HG03095 (cell line): ENCODE measurements around the gene SLC36A4.
"Not testable (repeated sequence)": the region's sequence is repeated elsewhere in the genome, so short reads cannot be mapped to it uniquely, and the experiment has no call there.

Experiments
- ATAC-seq: cut with Tn5 transposase; IDR thresholded peaks from one replicate; pipeline ENCODE4 v1.9.1; 2021; ENCODE audit warnings: moderate library complexity; ENCODE audit not compliant: unreplicated experiment

The SLC36A4 gene

GRCh38 chr11:93197380-93198214 lies at the start of gene SLC36A4:
SLC36A4 (minus strand) TSS chr11:93197991; CDS start chr11:93197832, 159 bp downstream.
- peak; percentile 88 for ATAC-seq

- ATAC-seq, result not testable (repeated sequence)
These were observed 49.0 kb upstream of the SLC36A4 start for GRCh38 chr11:93246790-93247189.

GRCh38 chr11:93244018-93244417 lies 46.2 kb upstream of the SLC36A4 start:
- no peak for ATAC-seq

GRCh38 chr11:93239966-93240365 lies 42.2 kb upstream of the SLC36A4 start:
- no peak for ATAC-seq

GRCh38 chr11:93238956-93239355 lies 41.2 kb upstream of the SLC36A4 start:
- no peak for ATAC-seq

GRCh38 chr11:93236741-93237675 lies 39.2 kb upstream of the SLC36A4 start:
- ATAC-seq, result peak; percentile 48

GRCh38 chr11:93234602-93235207 lies 36.9 kb upstream of the SLC36A4 start:
- ATAC-seq, result peak; percentile 98

- ATAC-seq, result no peak
These were observed 32.1 kb upstream of the SLC36A4 start for GRCh38 chr11:93229876-93230275.

- no peak for ATAC-seq
These were observed 27.9 kb upstream of the SLC36A4 start for GRCh38 chr11:93225662-93226061.

GRCh38 chr11:93221539-93221938 lies 23.7 kb upstream of the SLC36A4 start:
- ATAC-seq, result no peak

- ATAC-seq, result no peak
These were observed 22.3 kb upstream of the SLC36A4 start for GRCh38 chr11:93220078-93220477.

- no peak for ATAC-seq
These were observed 21.6 kb upstream of the SLC36A4 start for GRCh38 chr11:93219440-93219839.

- ATAC-seq, result no peak
These were observed 18.8 kb upstream of the SLC36A4 start for GRCh38 chr11:93216511-93217101.

GRCh38 chr11:93213622-93214021 lies 15.8 kb upstream of the SLC36A4 start:
- no peak for ATAC-seq

- ATAC-seq, result no peak
These were observed 14.3 kb upstream of the SLC36A4 start for GRCh38 chr11:93212094-93212493.

- ATAC-seq, result no peak
These were observed 11.7 kb upstream of the SLC36A4 start for GRCh38 chr11:93209466-93209865.

- ATAC-seq, result no peak
These were observed 11.0 kb upstream of the SLC36A4 start for GRCh38 chr11:93208663-93209270.

GRCh38 chr11:93199616-93200015 lies 1.8 kb upstream of the SLC36A4 start:
- ATAC-seq, result no peak

GRCh38 chr11:93198215-93198845 lies 539 bp upstream of the SLC36A4 start:
- ATAC-seq, result no peak

GRCh38 chr11:93196816-93197379 lies 893 bp downstream of the SLC36A4 start:
- ATAC-seq, result peak; percentile 16
